BLaER1 treated with 17β-estradiol and CSF1 and Interleukin-3, amounts not matched to agents 10 nM and 100 nM (cell line): ENCODE measurements around the gene SSC5D.

Experiments used
- H3K27ac ChIP-seq, 11 experiments: shearing (Covaris generic); formaldehyde crosslinking; 2 replicates each; pipeline ENCODE4 v1.8.1; 2022
- H3K27me3 ChIP-seq, 11 experiments: shearing (Covaris generic); formaldehyde crosslinking; 2 replicates each; pipeline ENCODE4 v1.8.1; 2022
- H3K36me3 ChIP-seq, 11 experiments: shearing (Covaris generic); formaldehyde crosslinking; 2 replicates each; pipeline ENCODE4 v1.8.1; 2022
- H3K4me1 ChIP-seq, 10 experiments: shearing (Covaris generic); formaldehyde crosslinking; 2 replicates each; pipeline ENCODE4 v1.8.1; 2022
- H3K4me2 ChIP-seq, 11 experiments: shearing (Covaris generic); formaldehyde crosslinking; 2 replicates each; pipeline ENCODE4 v1.8.1; 2022
- H3K4me3 ChIP-seq, 10 experiments: shearing (Covaris generic); formaldehyde crosslinking; 2 replicates each; pipeline ENCODE4 v1.8.1; 2022
- H3K9ac ChIP-seq, 11 experiments: shearing (Covaris generic); formaldehyde crosslinking; 2 replicates each; pipeline ENCODE4 v1.8.1; 2022
- H3K9me3 ChIP-seq, 11 experiments: shearing (Covaris generic); formaldehyde crosslinking; replicated peaks in 1 of 11; 2 replicates each; pipeline ENCODE4 v1.8.1; 2022
- H4K20me1 ChIP-seq, 11 experiments: shearing (Covaris generic); formaldehyde crosslinking; 2 replicates each; pipeline ENCODE4 v1.8.1; 2022
- Cebpa-rat ChIP-seq, 11 experiments: shearing (Covaris generic); IDR thresholded peaks; 2 replicates each; pipeline ENCODE4 v1.8.1; 2022

SSC5D gene

DNA sequence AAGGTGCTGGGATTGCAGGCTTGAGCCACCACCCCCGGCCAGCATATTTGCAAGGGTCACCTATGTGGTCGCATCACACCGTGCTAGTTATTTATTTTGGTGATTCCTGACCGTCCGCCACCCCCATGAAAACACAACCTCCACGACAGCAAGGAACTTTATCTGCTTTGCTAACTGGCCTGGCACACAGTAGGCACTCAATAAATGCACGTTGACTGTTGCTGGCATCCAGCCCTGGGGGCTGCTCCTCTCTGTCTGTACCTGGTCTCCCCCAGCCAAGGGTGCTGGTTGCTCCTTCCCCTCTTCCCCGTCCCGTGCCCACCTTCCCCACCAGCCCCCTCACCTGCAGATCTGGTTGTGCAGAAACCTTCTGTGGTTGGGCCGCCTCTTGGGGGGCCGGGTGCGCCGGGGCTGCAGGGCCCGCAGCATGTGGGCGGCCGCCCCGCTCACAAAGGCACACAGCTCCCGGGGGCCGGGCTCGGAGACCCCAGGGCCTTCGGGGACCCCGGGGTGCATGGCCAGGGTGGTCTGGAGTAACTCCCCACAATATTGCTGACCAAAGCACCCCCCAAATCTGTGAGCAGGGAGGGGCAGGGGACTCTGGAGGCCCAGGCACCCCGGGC lies 24.1 kb upstream of the SSC5D start:
- no peak overlapping the region for H3K4me3 ChIP-seq
- H3K27ac ChIP-seq = no peak overlapping the region
- H3K4me1 ChIP-seq = peaks cover 27 to 41% (median 36%) of the 10 kb centered on the region in 10 experiments
- H3K4me2 ChIP-seq = peak overlapping the region in 5 of 11 experiments; percentile 30 to 56 (median 43); a peak in 7 of 22 replicates
- H3K27me3 ChIP-seq = no peaks in the 10 kb centered on the region
- TF ChIP-seq Cebpa-rat (IDR thresholded peaks at IDR 0.05) = no peak
- peak overlapping the region in 3 of 11 experiments; percentile 40 to 41 (median 41); a peak in 2 of 22 replicates for H3K9ac ChIP-seq
- H4K20me1 ChIP-seq = peaks cover under 1 to 19% (median 17%) of the 10 kb centered on the region in 11 experiments; a peak in 18 of 22 replicates
- no peaks in the 10 kb centered on the region for H3K9me3 ChIP-seq
- no peaks in the 10 kb centered on the region for H3K36me3 ChIP-seq

DNA sequence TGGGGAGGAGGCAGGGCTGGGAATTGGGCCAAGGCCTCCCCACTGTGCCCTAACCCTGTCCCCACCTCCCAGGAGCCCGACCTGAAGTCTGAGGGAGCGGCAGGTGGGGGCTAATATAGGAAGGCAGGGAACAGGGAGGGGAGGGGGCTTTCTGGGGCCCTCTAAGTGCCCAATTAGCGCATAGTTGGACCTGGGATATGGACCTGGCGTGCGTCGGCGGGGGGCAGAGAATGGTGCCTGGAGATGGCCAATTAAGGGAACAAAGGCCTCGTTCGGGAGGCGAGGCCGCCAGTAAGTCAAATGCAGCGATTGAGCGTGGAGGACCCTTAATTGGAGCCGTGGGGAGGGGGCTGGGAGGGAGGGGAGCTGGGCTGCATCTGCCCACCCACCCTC lies 23.6 kb upstream of the SSC5D start, which contains the start of gene C19orf85:
C19orf85 (minus strand) TSS at position 90 of the 393 bp plus-strand sequence. CDS start 197 bp downstream, outside the sequence.
- no peak for TF ChIP-seq Cebpa-rat (IDR thresholded peaks at IDR 0.05)
- Histone ChIP-seq H3K4me2 (peak within 1 kb of the TSS in 7 of 11 experiments; percentile 18 to 56 (median 41); a peak in 12 of 22 replicates), H4K20me1 (peaks cover 0 to 13% (median 12%) of the 10 kb centered on the region in 11 experiments; a peak in 17 of 22 replicates), H3K36me3 (no peaks in the 10 kb centered on the region), H3K27me3 (no peaks in the 10 kb centered on the region), H3K27ac (0 out of 22 replicates have a peak within 1 kb of the TSS, but pooled peaks of 1 of the 11 experiments have one; percentile 26), H3K4me3 (no peak within 1 kb of the TSS), H3K9ac (peak within 1 kb of the TSS in 6 of 11 experiments; percentile 2 to 45 (median 41); a peak in 8 of 22 replicates), H3K9me3 (no peaks in the 10 kb centered on the region), H3K4me1 (peaks cover 24 to 36% (median 32%) of the 10 kb centered on the region in 10 experiments)

DNA sequence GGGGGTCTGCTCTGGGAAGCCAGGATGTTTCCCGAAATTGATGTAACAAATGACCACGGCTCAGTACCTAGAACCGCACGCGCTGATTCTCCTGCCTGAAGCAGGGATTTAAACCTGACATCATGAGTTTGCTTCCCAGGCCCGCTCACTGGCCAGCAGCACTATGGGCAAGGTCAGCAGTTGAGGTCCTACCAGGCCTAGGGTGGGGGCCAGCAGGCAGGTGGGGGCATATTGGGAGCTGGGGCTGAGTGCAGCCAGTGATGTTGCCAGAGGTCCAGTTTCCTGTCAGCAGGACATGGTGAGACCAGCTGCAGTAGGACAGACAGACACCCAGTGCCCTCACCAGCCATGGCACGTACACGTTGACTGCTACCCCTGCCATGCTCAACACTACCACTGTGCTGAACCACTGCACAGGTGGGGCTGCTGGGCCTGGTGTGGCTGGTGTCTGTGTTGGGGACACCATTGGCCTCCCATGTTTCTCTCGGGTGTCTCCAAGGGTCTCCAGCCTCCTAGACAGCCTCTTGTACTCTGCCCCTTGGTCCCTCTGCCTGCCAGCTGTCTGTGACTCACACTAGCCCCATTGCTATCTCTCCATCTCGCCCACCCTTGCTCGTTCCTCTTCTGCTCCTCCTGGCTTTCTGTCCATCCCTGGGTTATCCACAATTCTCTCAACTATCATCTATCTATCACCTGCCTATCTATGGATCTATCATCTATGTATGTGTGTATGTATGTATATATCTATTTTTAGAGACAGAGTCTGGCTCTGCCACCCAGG lies 22.6 kb upstream of the SSC5D start:
- Histone ChIP-seq H3K27ac (no peak overlapping the region), H3K36me3 (no peaks in the 10 kb centered on the region), H3K4me3 (no peak overlapping the region), H3K27me3 (no peaks in the 10 kb centered on the region), H3K9ac (no peak overlapping the region), H3K4me2 (no peak overlapping the region), H4K20me1 (peaks cover 0 to 4% (median 3%) of the 10 kb centered on the region in 11 experiments; a peak in 13 of 22 replicates), H3K4me1 (peaks cover 14 to 26% (median 22%) of the 10 kb centered on the region in 10 experiments), H3K9me3 (no peaks in the 10 kb centered on the region)
- TF ChIP-seq Cebpa-rat (IDR thresholded peaks at IDR 0.05) = no peak

DNA sequence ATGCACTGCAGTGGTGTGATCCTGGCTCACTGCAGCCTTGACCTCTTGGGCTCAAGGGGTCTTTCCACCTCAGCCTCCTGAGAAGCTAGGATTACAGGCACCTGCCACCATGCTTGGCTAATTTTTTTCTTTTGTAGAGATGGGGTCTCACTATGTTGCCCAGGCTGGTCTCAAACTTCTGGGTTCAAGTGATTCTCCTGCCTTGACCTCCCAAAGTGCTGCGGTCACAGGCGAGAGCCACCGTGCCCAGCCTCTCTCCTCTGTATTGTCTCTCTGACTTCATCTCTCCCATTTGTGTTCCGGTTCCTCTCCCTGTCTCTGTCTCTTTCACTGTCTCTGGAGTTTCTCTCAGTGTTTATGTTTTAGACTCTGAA lies 22.0 kb upstream of the SSC5D start:
- Histone ChIP-seq H3K36me3 (no peaks in the 10 kb centered on the region), H3K4me2 (no peak overlapping the region), H3K9ac (no peak overlapping the region), H4K20me1 (no peaks in the 10 kb centered on the region), H3K4me3 (no peak overlapping the region), H3K27me3 (no peaks in the 10 kb centered on the region), H3K4me1 (peaks cover 8 to 21% (median 18%) of the 10 kb centered on the region in 10 experiments; a peak in 19 of 20 replicates), H3K27ac (no peak overlapping the region), H3K9me3 (no peaks in the 10 kb centered on the region)
- TF ChIP-seq Cebpa-rat (IDR thresholded peaks at IDR 0.05) = no peak

DNA sequence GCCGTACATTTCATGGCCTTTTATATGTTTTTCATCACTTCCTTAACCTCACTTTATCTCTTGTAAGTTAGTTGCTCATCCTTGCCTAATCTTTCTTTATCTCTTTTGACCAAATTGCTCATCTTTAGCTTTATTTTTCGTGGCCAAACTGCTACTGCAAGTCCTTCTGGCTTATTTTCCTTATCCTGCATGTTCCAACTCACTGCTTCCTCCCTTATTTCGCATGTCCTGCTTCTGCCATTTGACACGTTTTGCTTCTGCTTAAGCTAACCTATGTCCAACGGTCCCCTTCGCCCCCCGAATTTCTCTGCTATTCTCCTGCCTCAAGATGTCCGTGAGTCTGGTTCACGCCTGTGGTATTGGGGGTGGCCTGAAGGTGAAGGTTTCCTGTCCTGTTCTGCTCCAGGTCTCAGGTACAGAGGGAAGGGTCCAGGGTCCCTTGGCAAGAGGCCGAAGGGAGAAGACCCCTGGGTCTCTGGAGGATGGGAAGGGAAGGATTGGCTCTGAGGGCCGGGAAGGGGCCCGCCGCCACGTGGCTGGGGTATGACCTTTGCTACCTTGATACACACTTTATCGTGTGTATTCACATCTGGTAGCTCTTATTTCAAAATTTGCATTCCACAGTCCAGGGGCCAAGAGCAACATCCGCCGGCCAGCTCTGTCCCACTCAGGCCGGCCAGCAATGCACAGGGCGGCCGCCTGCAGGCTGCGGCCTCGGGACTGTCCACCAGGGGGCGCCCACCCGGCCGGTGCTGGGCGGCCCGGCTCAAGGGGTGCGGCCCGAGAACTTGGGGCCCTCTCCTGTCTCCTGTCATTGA lies 20.8 kb upstream of the SSC5D start:
- no peaks in the 10 kb centered on the region for H4K20me1 ChIP-seq
- H3K4me2 ChIP-seq = peak overlapping the region in 3 of 11 experiments; percentile 18 to 26 (median 20); a peak in 2 of 22 replicates
- H3K9ac ChIP-seq = no peak overlapping the region
- H3K4me1 ChIP-seq = peaks cover 3 to 15% (median 11%) of the 10 kb centered on the region in 10 experiments; a peak in 17 of 20 replicates
- no peak for TF ChIP-seq Cebpa-rat (IDR thresholded peaks at IDR 0.05)
- H3K27ac ChIP-seq = no peak overlapping the region
- no peak overlapping the region for H3K4me3 ChIP-seq
- H3K27me3 ChIP-seq = no peaks in the 10 kb centered on the region
- no peaks in the 10 kb centered on the region for H3K9me3 ChIP-seq
- no peaks in the 10 kb centered on the region for H3K36me3 ChIP-seq

DNA sequence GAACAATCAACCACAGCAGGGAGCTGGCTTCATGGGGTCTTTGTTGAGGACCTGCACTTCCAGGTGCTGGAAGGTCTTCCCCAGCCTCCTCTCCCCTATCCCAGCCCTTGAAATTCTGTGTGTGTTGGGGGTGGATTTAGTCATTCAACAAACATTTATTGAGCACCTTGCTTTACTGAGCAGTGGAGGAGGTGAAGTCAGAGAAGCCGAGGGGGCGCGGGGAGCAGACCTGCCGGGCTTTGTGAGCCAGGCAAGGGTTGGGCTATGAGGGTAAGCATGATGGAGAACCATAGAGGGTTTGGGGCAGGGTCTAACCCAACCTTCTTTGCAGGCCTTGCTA lies 20.2 kb upstream of the SSC5D start:
- peaks cover 0 to 12% (median 8%) of the 10 kb centered on the region in 10 experiments; a peak in 12 of 20 replicates for H3K4me1 ChIP-seq
- no peaks in the 10 kb centered on the region for H4K20me1 ChIP-seq
- no peak overlapping the region for H3K27ac ChIP-seq
- TF ChIP-seq Cebpa-rat (IDR thresholded peaks at IDR 0.05) = no peak
- H3K4me3 ChIP-seq = no peak overlapping the region
- no peaks in the 10 kb centered on the region for H3K36me3 ChIP-seq
- peak overlapping the region in 3 of 11 experiments; percentile 18 to 26 (median 20); a peak in 2 of 22 replicates for H3K4me2 ChIP-seq
- H3K9ac ChIP-seq = no peak overlapping the region
- no peaks in the 10 kb centered on the region for H3K9me3 ChIP-seq
- no peaks in the 10 kb centered on the region for H3K27me3 ChIP-seq

DNA sequence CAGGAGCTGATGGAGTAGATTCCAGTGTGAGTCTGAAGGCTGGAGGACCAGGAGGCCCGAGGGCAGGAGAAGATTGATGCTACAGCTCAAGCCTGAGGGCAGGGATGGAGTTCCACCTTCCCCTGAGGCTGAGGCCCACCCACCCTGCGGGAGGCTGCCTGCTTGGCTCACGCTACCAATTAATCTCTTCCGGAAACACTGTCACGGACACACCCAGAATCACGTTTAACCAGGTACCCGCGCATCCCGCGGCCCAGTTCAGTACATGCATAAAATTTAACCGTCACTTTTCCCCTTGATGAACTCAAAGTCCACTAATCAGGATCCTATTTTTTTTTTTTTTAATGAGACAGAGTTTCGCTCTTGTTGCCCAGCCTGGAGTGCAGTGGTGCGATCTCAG lies 17.0 kb upstream of the SSC5D start:
- Histone ChIP-seq H3K27me3 (no peaks in the 10 kb centered on the region), H3K27ac (no peak overlapping the region), H3K9me3 (no peaks in the 10 kb centered on the region), H3K4me2 (no peak overlapping the region), H3K4me3 (no peak overlapping the region), H3K9ac (no peak overlapping the region), H3K36me3 (no peaks in the 10 kb centered on the region), H4K20me1 (no peaks in the 10 kb centered on the region), H3K4me1 (peaks cover 5 to 20% (median 15%) of the 10 kb centered on the region in 10 experiments; a peak in 19 of 20 replicates)
- TF ChIP-seq Cebpa-rat (IDR thresholded peaks at IDR 0.05) = no peak

DNA sequence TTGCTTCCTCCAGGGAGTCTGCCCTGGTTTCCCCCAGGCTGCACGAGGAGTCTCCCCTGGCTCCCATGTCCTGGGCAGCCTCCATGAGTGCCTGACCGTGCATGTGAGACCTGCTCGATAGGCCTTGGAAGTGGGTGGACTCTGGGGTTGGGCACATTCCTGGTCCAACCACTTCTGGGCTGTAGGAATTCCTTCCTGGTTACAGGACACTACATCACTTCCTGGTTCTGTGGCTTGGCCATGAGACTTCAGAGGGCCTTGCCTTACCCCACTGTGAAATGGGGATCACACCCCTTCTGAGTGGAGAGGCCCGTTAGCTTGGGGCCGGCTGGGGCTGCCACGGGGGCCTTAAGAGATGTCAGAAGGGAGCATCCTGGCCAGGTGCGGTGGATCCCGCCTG lies 15.8 kb upstream of the SSC5D start:
- no peak overlapping the region for H3K4me2 ChIP-seq
- H3K36me3 ChIP-seq = no peaks in the 10 kb centered on the region
- TF ChIP-seq Cebpa-rat (IDR thresholded peaks at IDR 0.05) = no peak
- H3K9me3 ChIP-seq = no peaks in the 10 kb centered on the region
- H3K9ac ChIP-seq = peak overlapping the region in 1 of 11 experiments; percentile 9; a peak in 1 of 22 replicates
- no peak overlapping the region for H3K4me3 ChIP-seq
- no peaks in the 10 kb centered on the region for H4K20me1 ChIP-seq
- no peaks in the 10 kb centered on the region for H3K27me3 ChIP-seq
- H3K27ac ChIP-seq = no peak overlapping the region
- peaks cover 6 to 22% (median 17%) of the 10 kb centered on the region in 10 experiments for H3K4me1 ChIP-seq
